ENCODE results near the gene TPCN2. TPM values are rescaled to one million over a fixed set of nuclear protein-coding genes. Genes with fewer than 3 reads are reported as not detected.

Gene TPCN2
- total RNA-seq, 2 donors from 2014 or later, result 14.5 to 21.1 TPM

DNA sequence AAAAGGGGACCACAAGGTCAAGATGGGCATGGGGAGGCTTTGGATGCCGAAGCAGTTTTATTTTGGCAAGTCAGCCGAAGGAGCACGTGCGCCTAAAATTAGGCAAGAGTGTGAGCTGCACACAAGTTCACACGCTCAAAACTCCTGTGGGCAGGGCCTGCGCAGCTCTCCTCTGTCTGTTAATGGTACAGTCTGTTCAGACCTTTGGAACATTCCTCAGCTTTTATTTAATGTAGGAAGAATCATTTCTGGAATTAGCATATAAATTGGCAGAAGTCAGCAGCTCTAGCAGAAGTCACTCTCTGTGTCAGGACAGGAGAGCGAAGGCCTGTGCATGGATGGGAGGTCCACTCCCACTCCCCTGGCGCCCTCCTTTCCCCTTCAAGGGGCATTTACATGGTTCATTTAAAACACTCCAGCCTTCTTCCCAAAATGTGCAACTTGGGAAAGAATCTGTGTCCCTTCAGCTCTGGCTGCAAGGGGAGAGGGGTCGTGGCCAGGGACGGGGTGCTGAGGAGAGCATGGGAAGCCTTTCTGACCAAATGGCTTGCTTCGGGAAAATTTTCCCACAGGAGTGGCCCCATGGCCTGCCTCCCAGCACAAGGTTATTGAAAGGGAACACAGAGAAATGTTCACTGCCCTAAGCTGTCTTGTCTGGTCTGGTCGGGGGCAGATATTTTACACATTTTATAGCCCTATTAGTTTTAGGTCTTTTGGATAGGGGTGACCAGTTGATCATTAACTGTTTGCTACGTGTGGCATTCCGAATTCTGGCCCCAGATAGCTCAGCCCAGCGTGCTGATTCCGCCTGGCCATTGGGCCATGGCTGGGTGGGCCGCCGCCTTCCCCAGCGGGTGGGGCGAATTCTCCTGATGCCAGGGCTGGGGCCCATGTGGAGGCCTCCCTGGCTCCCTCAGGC is 63.2 kb downstream of the TPCN2 start:
- Histone ChIP-seq H3K27me3 (no peaks in the 10 kb centered on the region), H3K9me3 (no peaks in the 10 kb centered on the region), H3K27ac (no peak overlapping the region), H3K4me3 (no peak overlapping the region), H3K36me3 (no peaks in the 10 kb centered on the region), H3K4me1 (no peaks in the 10 kb centered on the region), H3K9ac (ENCODE audit: low read depth in 2 of 2, low read length in 2 of 2) (no peak overlapping the region)
- DNase-seq, result no peak
- intact Hi-C loops (cut with DNase I), result no loop called here
- TF ChIP-seq CTCF (IDR thresholded peaks at IDR 0.05), result no peak

- no peak for DNase-seq
- no peaks in the 10 kb centered on the region for H3K27me3 ChIP-seq
- H3K4me3 ChIP-seq, result no peak overlapping the region
- no peak for TF ChIP-seq CTCF (IDR thresholded peaks at IDR 0.05)
- no peaks in the 10 kb centered on the region for H3K9me3 ChIP-seq
- no peaks in the 10 kb centered on the region for H3K4me1 ChIP-seq
- H3K27ac ChIP-seq, result no peak overlapping the region
- intact Hi-C loops (cut with DNase I), result no loop called here
- no peak overlapping the region for H3K9ac ChIP-seq (ENCODE audit: low read depth in 2 of 2, low read length in 2 of 2)
- H3K36me3 ChIP-seq, result no peaks in the 10 kb centered on the region
Observed at GRCh38 chr11:69113226-69113625, 64.5 kb downstream of the TPCN2 start.

GRCh38 chr11:69113646-69114340 is 65.1 kb downstream of the TPCN2 start:
- Histone ChIP-seq H3K27ac (no peak overlapping the region), H3K9ac (ENCODE audit: low read depth in 2 of 2, low read length in 2 of 2) (no peak overlapping the region), H3K9me3 (no peaks in the 10 kb centered on the region), H3K4me1 (no peaks in the 10 kb centered on the region), H3K4me3 (no peak overlapping the region), H3K36me3 (no peaks in the 10 kb centered on the region), H3K27me3 (no peaks in the 10 kb centered on the region)
- TF ChIP-seq CTCF (IDR thresholded peaks at IDR 0.05), result no peak
- intact Hi-C loops (cut with DNase I), result no loop called here
- no peak for DNase-seq

GRCh38 chr11:69114362-69114761 is 65.6 kb downstream of the TPCN2 start:
- H3K9ac ChIP-seq (ENCODE audit: low read depth in 2 of 2, low read length in 2 of 2), result no peak overlapping the region
- intact Hi-C loops (cut with DNase I), result no loop called here
- H3K27me3 ChIP-seq, result no peaks in the 10 kb centered on the region
- no peak overlapping the region for H3K4me3 ChIP-seq
- no peaks in the 10 kb centered on the region for H3K4me1 ChIP-seq
- H3K27ac ChIP-seq, result no peak overlapping the region
- TF ChIP-seq CTCF (IDR thresholded peaks at IDR 0.05), result no peak
- no peaks in the 10 kb centered on the region for H3K9me3 ChIP-seq
- DNase-seq, result no peak
- no peaks in the 10 kb centered on the region for H3K36me3 ChIP-seq

DNA sequence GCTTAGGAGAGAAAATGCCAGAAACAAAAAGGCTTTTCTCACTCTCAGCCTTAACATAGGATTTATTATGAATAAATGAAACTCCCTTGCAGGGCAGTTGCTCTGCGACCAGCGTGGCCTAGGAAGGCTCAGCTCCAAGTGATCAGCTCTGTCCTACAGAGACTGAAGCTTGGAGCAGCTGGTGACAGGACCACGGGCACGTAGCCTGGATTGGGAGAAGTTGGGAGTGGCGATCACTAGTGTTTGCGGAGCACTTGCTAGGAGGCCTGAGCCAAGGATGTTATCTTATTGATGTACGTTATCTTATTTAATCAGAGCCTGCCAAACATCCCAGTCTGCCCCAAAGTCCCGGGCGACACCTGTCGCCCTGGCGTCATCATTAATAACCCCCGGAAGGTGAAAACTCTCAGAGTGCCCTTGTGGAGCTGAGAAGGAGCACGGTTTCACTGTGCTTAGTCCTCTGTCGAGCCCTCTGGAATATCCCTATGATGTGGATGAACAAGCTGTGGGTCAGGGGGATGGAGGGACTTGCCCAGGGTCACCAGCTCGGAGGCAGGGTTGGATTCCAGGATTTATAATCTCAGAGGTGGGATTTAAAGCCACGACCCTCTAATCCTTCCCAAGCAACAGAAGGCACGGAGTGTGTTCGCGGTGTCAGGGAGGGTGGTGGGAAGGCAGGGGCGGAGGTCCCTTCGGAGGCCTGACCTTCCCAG is 66.2 kb downstream of the TPCN2 start:
- H3K4me3 ChIP-seq, result no peak overlapping the region
- H3K27me3 ChIP-seq, result no peaks in the 10 kb centered on the region
- no peak overlapping the region for H3K9ac ChIP-seq (ENCODE audit: low read depth in 2 of 2, low read length in 2 of 2)
- TF ChIP-seq CTCF (IDR thresholded peaks at IDR 0.05), result no peak
- no peaks in the 10 kb centered on the region for H3K36me3 ChIP-seq
- H3K4me1 ChIP-seq, result no peaks in the 10 kb centered on the region
- H3K27ac ChIP-seq, result no peak overlapping the region
- no peaks in the 10 kb centered on the region for H3K9me3 ChIP-seq
- no peak for DNase-seq
- intact Hi-C loops (cut with DNase I), result no loop called here

All from colonic mucosa (tissue), 4 donors.